A549 (cell line): ENCODE measurements around the gene CASP3. TPM values are rescaled to one million over a fixed set of nuclear protein-coding genes. Genes with fewer than 3 reads are reported as not detected.
"Not testable (repeated sequence)": the region's sequence is repeated elsewhere in the genome, so short reads cannot be mapped to it uniquely, and the experiment has no call there.

ENCODE experiments used
- ATAC-seq, 2 experiments: fragments of 200-7000 bp in 1 of 2; fragments of >200 bp in 1 of 2; cut with Nextera tagmentation in 1 of 2; cut with Tn5 transposase in 1 of 2; 3 replicates each; pipeline versions ENCODE4 v1.8.0 to v1.9.1; 2018 to 2020; ENCODE audit warnings: mild to moderate bottlenecking in 1 of 2, moderate library complexity in 1 of 2
- CTCF ChIA-PET: fragments of 300-600 bp; sonication (Branson Sonifier 250); formaldehyde crosslinking; extraction: SDS; loops from one replicate; lab custom pipeline; 2021; ENCODE audit warnings: antibody characterized with exemption, inconsistent platforms; lab: Yijun Ruan, JAX
- POLR2A ChIA-PET: fragments of 350-600 bp; formaldehyde crosslinking; extraction: SDS; loops from one replicate; lab custom pipeline; 2021; ENCODE audit warnings: antibody characterized with exemption, inconsistent platforms; lab: Yijun Ruan, JAX
- DNase-seq, 2 experiments: peaks; one replicate each; pipeline versions ENCODE4 v3.0.0 to v3.0.0-alpha.2; 2011 to 2016; ENCODE audit warnings: low read depth in 1 of 2, low spot score in 1 of 2
- FAIRE-seq: peaks from 2 replicates; lab custom pipeline; 2011; peaks lifted over from hg19 to GRCh38; lab: Jason Lieb, UNC
- H3K27ac ChIP-seq, 2 experiments: fragments of >200 bp; sonication (Bioruptor Twin); formaldehyde crosslinking; 3 replicates each; pipeline ENCODE4 v1.5.1; 2016 to 2017
- H3K4me1 ChIP-seq: fragments of >200 bp; sonication (Bioruptor Twin); formaldehyde crosslinking; 3 replicates; pipeline ENCODE4 v1.6.1; 2016
- H3K4me2 ChIP-seq: fragments of >200 bp; sonication (Bioruptor Twin); formaldehyde crosslinking; 3 replicates; pipeline ENCODE4 v1.6.1; 2016
- H3K4me3 ChIP-seq: fragments of >200 bp; sonication (Bioruptor Twin); formaldehyde crosslinking; 3 replicates; pipeline ENCODE4 v1.5.1; 2016
- H3K9me3 ChIP-seq: fragments of >200 bp; sonication (Bioruptor Twin); formaldehyde crosslinking; 3 replicates; pipeline ENCODE4 v1.6.1; 2016
- CBX8 ChIP-seq: fragments of 200-600 bp; sonication (generic); IDR thresholded peaks from 2 replicates; pipeline ENCODE4 v1.6.1; 2016
- CHD4 ChIP-seq: fragments of 200-600 bp; sonication (generic); IDR thresholded peaks from 2 replicates; pipeline ENCODE4 v1.6.1; 2016; ENCODE audit warnings: antibody characterized with exemption, mild to moderate bottlenecking, borderline replicate concordance
- E2F6 ChIP-seq: IDR thresholded peaks from 2 replicates; pipeline ENCODE4 v1.6.1; 2012; ENCODE audit warnings: low read depth, borderline replicate concordance
- ELK1 ChIP-seq: fragments of 150-350 bp; IDR thresholded peaks from 2 replicates; pipeline ENCODE4 v1.6.1; 2014; ENCODE audit warnings: low read depth, mild to moderate bottlenecking, low read length
- ESRRA ChIP-seq: fragments of 150-350 bp; IDR thresholded peaks from 2 replicates; pipeline ENCODE4 v1.6.1; 2014; ENCODE audit warnings: mild to moderate bottlenecking, low read length, borderline replicate concordance
- HEYL ChIP-seq: fragments of 250-450 bp; sonication (Bioruptor Pico); IDR thresholded peaks from 2 replicates; pipeline ENCODE4 v1.8.0; 2021; ENCODE audit warnings: mild to moderate bottlenecking, moderate library complexity
- HOXB5 ChIP-seq: fragments of 250-450 bp; sonication (Bioruptor Pico); IDR thresholded peaks from 2 replicates; pipeline ENCODE4 v1.5.0; 2020; ENCODE audit warnings: mild to moderate bottlenecking, moderate library complexity
- JUN ChIP-seq, 2 experiments: fragments of >200 bp; sonication (Bioruptor Twin); formaldehyde crosslinking; IDR thresholded peaks; 2 replicates in 1 of 2; 3 replicates in 1 of 2; pipeline ENCODE4 v1.6.1; 2016 to 2017
- MAFK ChIP-seq: fragments of 450-650 bp; IDR thresholded peaks from 2 replicates; pipeline ENCODE4 v1.6.1; 2014; ENCODE audit not compliant: partially characterized antibody
- MAZ ChIP-seq: fragments of 150-350 bp; IDR thresholded peaks from 2 replicates; pipeline ENCODE4 v1.6.1; 2014; ENCODE audit warnings: antibody characterized with exemption, low read depth, low read length, borderline replicate concordance
- POLR2AphosphoS2 ChIP-seq: conservative IDR thresholded peaks from 2 replicates; pipeline ENCODE4 v1.6.1; 2012; ENCODE audit warnings: low read length, improper control_type of control experiment, inconsistent platforms
- REST ChIP-seq: fragments of 200-600 bp; sonication (generic); IDR thresholded peaks from 2 replicates; pipeline ENCODE4 v1.6.1; 2016; ENCODE audit warnings: antibody characterized with exemption, mild to moderate bottlenecking, moderate library complexity
- RFX5 ChIP-seq: fragments of 450-650 bp; IDR thresholded peaks from 2 replicates; pipeline ENCODE4 v1.7.1; 2014; ENCODE audit warnings: antibody characterized with exemption, mild to moderate bottlenecking, moderate library complexity
- ZNF302 ChIP-seq: fragments of 250-450 bp; sonication (Bioruptor Pico); IDR thresholded peaks from 2 replicates; pipeline ENCODE4 v1.9.0; 2021; ENCODE audit warnings: inconsistent platforms, mild to moderate bottlenecking, moderate library complexity
- WGBS: methylation state at CpG from one replicate; pipeline ENCODE4 v1.1.6; 2017; ENCODE audit errors: missing lambda C conversion rate; 5-methylcytosine and 5-hydroxymethylcytosine counted together
- polyA plus RNA-seq, 4 experiments: library from polyadenylated mRNA; depleted of rRNA in 3 of 4; stranded (reverse); fragments of >200 nt; fragmentation: RNase III in 1 of 4; extraction: RNeasy Plus Mini Kit Qiagen cat#74134 plus additional on column Dnase treatment in 1 of 4; gene quantifications; 2 replicates in 3 of 4; 3 replicates in 1 of 4; pipeline ENCODE4 v1.2.3, GENCODE V29; 2011 to 2017
- TF ChIP-seq, protein P1 (sequence below): fragments of >200 bp; sonication (Bioruptor Twin); formaldehyde crosslinking; IDR thresholded peaks from 3 replicates; pipeline ENCODE4 v1.5.1; 2016
- TF ChIP-seq, protein P2 (sequence below): fragments of >200 bp; sonication (Bioruptor Twin); formaldehyde crosslinking; IDR thresholded peaks from 2 replicates; pipeline ENCODE4 v1.6.1; 2016

The CASP3 gene
- polyA plus RNA-seq, 2 of the 4 experiments (the other 2 are of a cell fraction), result 17.4 to 25.4 TPM

GRCh38 chr4:184632842-184633241 lies 16.4 kb downstream of the CASP3 start:
- H3K4me2 ChIP-seq, result no peak overlapping the region
- H3K4me1 ChIP-seq, result no peaks in the 10 kb centered on the region
- TF ChIP-seq POLR2AphosphoS2 (no peak), MAFK (no peak)
- ChIA-PET POLR2A (no interaction called here), CTCF (no interaction called here)
- 86% methylated on average over 1 of the region's 1 CpG for WGBS
- DNase-seq (no peak), FAIRE-seq (no peak), ATAC-seq (no peak)
- no peak overlapping the region for H3K4me3 ChIP-seq
- H3K9me3 ChIP-seq, result no peaks in the 10 kb centered on the region
- H3K27ac ChIP-seq, result no peak overlapping the region

DNA sequence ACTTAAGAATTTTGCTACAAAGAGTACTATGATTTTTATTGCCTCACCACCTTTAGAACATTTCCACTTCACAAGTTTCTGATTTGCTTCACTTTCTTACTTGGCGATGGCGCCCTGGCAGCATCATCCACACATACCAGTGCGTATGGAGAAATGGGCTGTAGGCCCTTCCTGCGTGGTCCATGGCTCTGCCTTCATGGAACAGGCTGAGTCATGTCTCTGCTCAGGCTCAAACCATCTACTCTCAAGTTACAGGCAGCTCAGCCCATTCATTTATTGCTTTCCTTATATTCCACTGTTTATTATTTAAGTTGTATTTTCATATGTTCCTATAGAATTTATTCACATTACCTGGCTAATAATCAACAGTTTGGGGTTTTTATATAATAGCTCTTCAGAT lies 21.1 kb downstream of the CASP3 start:
- POLR2A ChIA-PET, result no interaction called here

GRCh38 chr4:184625783-184626596 lies 23.3 kb downstream of the CASP3 start:
- FAIRE-seq, CTCF ChIA-PET: not testable (repeated sequence)

More for the DNA sequence above, 21.1 kb downstream of the CASP3 start:
- H3K4me2 ChIP-seq, result no peak overlapping the region
- H3K27ac ChIP-seq, result no peak overlapping the region
- CTCF ChIA-PET, result no interaction called here
- ATAC-seq (no peak), DNase-seq (no peak), FAIRE-seq (no peak)
- TF ChIP-seq JUN (IDR thresholded peaks at IDR 0.05) (no peak), CBX8 (no peak), E2F6 (no peak), ZNF302 (CRISPR knock-in tag) (no peak), MAZ (no peak), ESRRA (no peak), HOXB5 (CRISPR knock-in tag) (no peak), ELK1 (no peak), REST (no peak), HEYL (CRISPR knock-in tag) (no peak), CHD4 (no peak), RFX5 (no peak)
- TF ChIP-seq, protein P1, sequence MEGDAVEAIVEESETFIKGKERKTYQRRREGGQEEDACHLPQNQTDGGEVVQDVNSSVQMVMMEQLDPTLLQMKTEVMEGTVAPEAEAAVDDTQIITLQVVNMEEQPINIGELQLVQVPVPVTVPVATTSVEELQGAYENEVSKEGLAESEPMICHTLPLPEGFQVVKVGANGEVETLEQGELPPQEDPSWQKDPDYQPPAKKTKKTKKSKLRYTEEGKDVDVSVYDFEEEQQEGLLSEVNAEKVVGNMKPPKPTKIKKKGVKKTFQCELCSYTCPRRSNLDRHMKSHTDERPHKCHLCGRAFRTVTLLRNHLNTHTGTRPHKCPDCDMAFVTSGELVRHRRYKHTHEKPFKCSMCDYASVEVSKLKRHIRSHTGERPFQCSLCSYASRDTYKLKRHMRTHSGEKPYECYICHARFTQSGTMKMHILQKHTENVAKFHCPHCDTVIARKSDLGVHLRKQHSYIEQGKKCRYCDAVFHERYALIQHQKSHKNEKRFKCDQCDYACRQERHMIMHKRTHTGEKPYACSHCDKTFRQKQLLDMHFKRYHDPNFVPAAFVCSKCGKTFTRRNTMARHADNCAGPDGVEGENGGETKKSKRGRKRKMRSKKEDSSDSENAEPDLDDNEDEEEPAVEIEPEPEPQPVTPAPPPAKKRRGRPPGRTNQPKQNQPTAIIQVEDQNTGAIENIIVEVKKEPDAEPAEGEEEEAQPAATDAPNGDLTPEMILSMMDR, result no peak
- TF ChIP-seq, protein P2, sequence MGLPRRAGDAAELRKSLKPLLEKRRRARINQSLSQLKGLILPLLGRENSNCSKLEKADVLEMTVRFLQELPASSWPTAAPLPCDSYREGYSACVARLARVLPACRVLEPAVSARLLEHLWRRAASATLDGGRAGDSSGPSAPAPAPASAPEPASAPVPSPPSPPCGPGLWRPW, result no peak
- no peaks in the 10 kb centered on the region for H3K9me3 ChIP-seq
- no peaks in the 10 kb centered on the region for H3K4me1 ChIP-seq
- 90% methylated on average over 4 of the region's 4 CpGs for WGBS
- H3K4me3 ChIP-seq, result no peak overlapping the region

More at GRCh38 chr4:184625783-184626596, 23.3 kb downstream of the CASP3 start:
- H3K4me2 ChIP-seq, H3K27ac ChIP-seq, POLR2A ChIA-PET, DNase-seq, H3K4me1 ChIP-seq, ATAC-seq, H3K4me3 ChIP-seq, H3K9me3 ChIP-seq: not testable (repeated sequence)
- 88% methylated on average over 11 of the region's 11 CpGs for WGBS
